A549 (cell line): ENCODE measurements around the gene ENOX2.

Source experiments
- CHD2 ChIP-seq: fragments of 150-350 bp; IDR thresholded peaks from 2 replicates; pipeline ENCODE4 v1.6.1; 2014; ENCODE audit warnings: low read length; ENCODE audit not compliant: partially characterized antibody
- CTCF ChIP-seq: fragments of >200 bp; sonication (Bioruptor Twin); formaldehyde crosslinking; IDR thresholded peaks from 3 replicates; pipeline ENCODE4 v1.5.1; 2016
- EP300 ChIP-seq, 2 experiments: fragments of >200 bp; sonication (Bioruptor Twin); formaldehyde crosslinking; IDR thresholded peaks; 2 replicates in 1 of 2; 3 replicates in 1 of 2; pipeline ENCODE4 v1.6.1; 2016 to 2017
- FOSL2 ChIP-seq, 2 experiments: fragments of 450-650 bp in 1 of 2; fragments of >200 bp in 1 of 2; sonication (Bioruptor Twin) in 1 of 2; formaldehyde crosslinking; IDR thresholded peaks; 2 replicates each; pipeline versions ENCODE4 v1.5.0 to v1.6.1; 2016 to 2020; ENCODE audit warnings: mild to moderate bottlenecking in 1 of 2, moderate library complexity in 1 of 2
- JUN ChIP-seq, 2 experiments: fragments of >200 bp; sonication (Bioruptor Twin); formaldehyde crosslinking; IDR thresholded peaks; 2 replicates in 1 of 2; 3 replicates in 1 of 2; pipeline ENCODE4 v1.6.1; 2016 to 2017
- JUNB ChIP-seq: fragments of >200 bp; sonication (Bioruptor Twin); formaldehyde crosslinking; IDR thresholded peaks from 2 replicates; pipeline ENCODE4 v1.6.1; 2016
- MAX ChIP-seq: IDR thresholded peaks from 2 replicates; pipeline ENCODE4 v1.6.1; 2012
- NR3C1 ChIP-seq: fragments of >200 bp; sonication (Bioruptor Twin); formaldehyde crosslinking; IDR thresholded peaks from 3 replicates; pipeline ENCODE4 v1.6.1; 2017
- POLR2AphosphoS2 ChIP-seq: conservative IDR thresholded peaks from 2 replicates; pipeline ENCODE4 v1.6.1; 2012; ENCODE audit warnings: low read length, improper control_type of control experiment, inconsistent platforms

GRCh38 chrX:130851569-130851968 is 51.4 kb downstream of the ENOX2 start:
- TF ChIP-seq MAX = no peak
- no peak for TF ChIP-seq CTCF
- TF ChIP-seq NR3C1 = no peak
- TF ChIP-seq POLR2AphosphoS2 = no peak
- TF ChIP-seq EP300 (IDR thresholded peaks at IDR 0.05) = no peak
- no peak for TF ChIP-seq JUNB
- TF ChIP-seq CHD2 = no peak
- no peak for TF ChIP-seq FOSL2 (IDR thresholded peaks at IDR 0.05)
- no peak for TF ChIP-seq FOSL2 (CRISPR knock-in tag; IDR thresholded peaks at IDR 0.05)
- no peak for TF ChIP-seq JUN (IDR thresholded peaks at IDR 0.05)
